ENCODE data around the gene VAX1.

VAX1 gene

DNA sequence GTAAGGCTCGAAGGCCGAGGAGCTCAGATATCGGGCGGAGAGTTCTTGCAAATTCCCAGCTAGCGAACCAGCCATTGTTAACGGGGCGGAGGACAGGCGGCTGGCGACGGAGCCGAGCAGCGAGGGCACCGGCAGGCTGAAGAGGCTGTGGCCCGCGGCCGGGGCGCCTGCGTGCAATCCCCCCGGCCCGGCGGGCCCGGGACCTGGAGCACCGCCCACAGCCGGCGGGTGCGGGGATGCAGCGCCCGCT lies 4.1 kb downstream of the VAX1 start:
- H3K4me3 ChIP-seq (ENCODE audit: low read depth, low read length), result no peak overlapping the region
- H3K4me1 ChIP-seq (ENCODE audit: control insufficient read depth, insufficient read depth, low read length), result no peaks in the 10 kb centered on the region
- ChIA-PET CTCF (interaction anchor here (0.6 to 0.8 kb wide), 2 partner anchors 15 to 36 kb away, joined by 3 to 4 read pairs; no protein-coding TSS in a partner anchor), POLR2A (no interaction called here)
- TF ChIP-seq ZNF645 (tag by site-specific recombination; IDR thresholded peaks at IDR 0.05) (no peak), ZNF26 (tag by site-specific recombination; IDR thresholded peaks at IDR 0.05) (no peak), ZNF76 (tag by site-specific recombination; IDR thresholded peaks at IDR 0.05; ENCODE audit: borderline replicate concordance, low read depth) (no peak), TSHZ1 (tag by site-specific recombination; IDR thresholded peaks at IDR 0.05; ENCODE audit: borderline replicate concordance) (no peak), ZNF121 (tag by site-specific recombination; IDR thresholded peaks at IDR 0.05) (no peak), ZNF423 (tag by site-specific recombination; IDR thresholded peaks at IDR 0.05) (no peak), ZNF248 (tag by site-specific recombination; IDR thresholded peaks at IDR 0.05) (no peak), ELK4 (IDR thresholded peaks at IDR 0.05; ENCODE audit: borderline replicate concordance, low read depth, low read length) (no peak), TCF7L2 (IDR thresholded peaks at IDR 0.05; ENCODE audit: borderline replicate concordance, low read depth, low read length) (no peak), ZNF341 (tag by site-specific recombination; IDR thresholded peaks at IDR 0.05; ENCODE audit: low read depth) (no peak), ZXDB (tag by site-specific recombination; IDR thresholded peaks at IDR 0.05) (no peak), ZNF473 (tag by site-specific recombination; IDR thresholded peaks at IDR 0.05) (no peak), SP3 (tag by site-specific recombination; IDR thresholded peaks at IDR 0.05) (no peak), ZEB2 (tag by site-specific recombination; IDR thresholded peaks at IDR 0.05) (no peak), ZNF521 (tag by site-specific recombination; IDR thresholded peaks at IDR 0.05) (no peak), ZNF175 (tag by site-specific recombination; IDR thresholded peaks at IDR 0.05) (no peak)
- TF ChIP-seq, protein P1, sequence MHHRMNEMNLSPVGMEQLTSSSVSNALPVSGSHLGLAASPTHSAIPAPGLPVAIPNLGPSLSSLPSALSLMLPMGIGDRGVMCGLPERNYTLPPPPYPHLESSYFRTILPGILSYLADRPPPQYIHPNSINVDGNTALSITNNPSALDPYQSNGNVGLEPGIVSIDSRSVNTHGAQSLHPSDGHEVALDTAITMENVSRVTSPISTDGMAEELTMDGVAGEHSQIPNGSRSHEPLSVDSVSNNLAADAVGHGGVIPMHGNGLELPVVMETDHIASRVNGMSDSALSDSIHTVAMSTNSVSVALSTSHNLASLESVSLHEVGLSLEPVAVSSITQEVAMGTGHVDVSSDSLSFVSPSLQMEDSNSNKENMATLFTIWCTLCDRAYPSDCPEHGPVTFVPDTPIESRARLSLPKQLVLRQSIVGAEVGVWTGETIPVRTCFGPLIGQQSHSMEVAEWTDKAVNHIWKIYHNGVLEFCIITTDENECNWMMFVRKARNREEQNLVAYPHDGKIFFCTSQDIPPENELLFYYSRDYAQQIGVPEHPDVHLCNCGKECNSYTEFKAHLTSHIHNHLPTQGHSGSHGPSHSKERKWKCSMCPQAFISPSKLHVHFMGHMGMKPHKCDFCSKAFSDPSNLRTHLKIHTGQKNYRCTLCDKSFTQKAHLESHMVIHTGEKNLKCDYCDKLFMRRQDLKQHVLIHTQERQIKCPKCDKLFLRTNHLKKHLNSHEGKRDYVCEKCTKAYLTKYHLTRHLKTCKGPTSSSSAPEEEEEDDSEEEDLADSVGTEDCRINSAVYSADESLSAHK (tag by site-specific recombination; IDR thresholded peaks at IDR 0.05), result no peak
- TF ChIP-seq, protein P2, sequence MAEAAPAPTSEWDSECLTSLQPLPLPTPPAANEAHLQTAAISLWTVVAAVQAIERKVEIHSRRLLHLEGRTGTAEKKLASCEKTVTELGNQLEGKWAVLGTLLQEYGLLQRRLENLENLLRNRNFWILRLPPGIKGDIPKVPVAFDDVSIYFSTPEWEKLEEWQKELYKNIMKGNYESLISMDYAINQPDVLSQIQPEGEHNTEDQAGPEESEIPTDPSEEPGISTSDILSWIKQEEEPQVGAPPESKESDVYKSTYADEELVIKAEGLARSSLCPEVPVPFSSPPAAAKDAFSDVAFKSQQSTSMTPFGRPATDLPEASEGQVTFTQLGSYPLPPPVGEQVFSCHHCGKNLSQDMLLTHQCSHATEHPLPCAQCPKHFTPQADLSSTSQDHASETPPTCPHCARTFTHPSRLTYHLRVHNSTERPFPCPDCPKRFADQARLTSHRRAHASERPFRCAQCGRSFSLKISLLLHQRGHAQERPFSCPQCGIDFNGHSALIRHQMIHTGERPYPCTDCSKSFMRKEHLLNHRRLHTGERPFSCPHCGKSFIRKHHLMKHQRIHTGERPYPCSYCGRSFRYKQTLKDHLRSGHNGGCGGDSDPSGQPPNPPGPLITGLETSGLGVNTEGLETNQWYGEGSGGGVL (tag by site-specific recombination; IDR thresholded peaks at IDR 0.05), result no peak
- H3K27ac ChIP-seq (ENCODE audit: extremely low read depth, low read depth, low read length), result no peak overlapping the region
- no peaks in the 10 kb centered on the region for H3K9me3 ChIP-seq (ENCODE audit: control insufficient read depth, insufficient read depth, low read depth, low read length)
- H3K36me3 ChIP-seq (ENCODE audit: control insufficient read depth in 2 of 2, insufficient read depth in 1 of 2, low read length in 2 of 2), result no peaks in the 10 kb centered on the region
